Mesenteric fat pad (tissue), 1 donor: ENCODE results near the gene SNX30. TPM values are rescaled to one million over a fixed set of nuclear protein-coding genes. Genes with fewer than 3 reads are reported as not detected.
"Not testable (repeated sequence)": the region's sequence is repeated elsewhere in the genome, so short reads cannot be mapped to it uniquely, and the experiment has no call there.

Experiments used
- DNase-seq: peaks from one replicate; pipeline ENCODE4 v3.0.0-alpha.2; 2020; ENCODE audit warnings: low spot score
- long read RNA-seq: library from polyadenylated mRNA; unstranded; transcript quantifications from one replicate; pipeline ENCODE4 v2.0.0, GENCODE V29; 2020
- total RNA-seq: library from RNA; stranded (reverse); fragmentation: NEBNext Ultra II Directional; extraction: Animal tissue kit (Norgen Biotek cat#: 25700); gene quantifications from one replicate; pipeline ENCODE4 v1.2.1, GENCODE V29; 2021
- donor health status: DM: yes; HTN: yes; CAD: no.

The SNX30 gene, protein sequence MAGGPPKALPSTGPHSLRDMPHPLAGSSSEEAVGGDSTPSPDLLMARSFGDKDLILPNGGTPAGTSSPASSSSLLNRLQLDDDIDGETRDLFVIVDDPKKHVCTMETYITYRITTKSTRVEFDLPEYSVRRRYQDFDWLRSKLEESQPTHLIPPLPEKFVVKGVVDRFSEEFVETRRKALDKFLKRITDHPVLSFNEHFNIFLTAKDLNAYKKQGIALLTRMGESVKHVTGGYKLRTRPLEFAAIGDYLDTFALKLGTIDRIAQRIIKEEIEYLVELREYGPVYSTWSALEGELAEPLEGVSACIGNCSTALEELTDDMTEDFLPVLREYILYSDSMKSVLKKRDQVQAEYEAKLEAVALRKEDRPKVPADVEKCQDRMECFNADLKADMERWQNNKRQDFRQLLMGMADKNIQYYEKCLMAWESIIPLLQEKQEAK
- total RNA-seq = 13.9 TPM
- long read RNA-seq, partial matches to known transcripts = 1 of 13 reads
- long read RNA-seq, other reads (novel, unspliced or antisense) = 12 of 13 reads

DNA sequence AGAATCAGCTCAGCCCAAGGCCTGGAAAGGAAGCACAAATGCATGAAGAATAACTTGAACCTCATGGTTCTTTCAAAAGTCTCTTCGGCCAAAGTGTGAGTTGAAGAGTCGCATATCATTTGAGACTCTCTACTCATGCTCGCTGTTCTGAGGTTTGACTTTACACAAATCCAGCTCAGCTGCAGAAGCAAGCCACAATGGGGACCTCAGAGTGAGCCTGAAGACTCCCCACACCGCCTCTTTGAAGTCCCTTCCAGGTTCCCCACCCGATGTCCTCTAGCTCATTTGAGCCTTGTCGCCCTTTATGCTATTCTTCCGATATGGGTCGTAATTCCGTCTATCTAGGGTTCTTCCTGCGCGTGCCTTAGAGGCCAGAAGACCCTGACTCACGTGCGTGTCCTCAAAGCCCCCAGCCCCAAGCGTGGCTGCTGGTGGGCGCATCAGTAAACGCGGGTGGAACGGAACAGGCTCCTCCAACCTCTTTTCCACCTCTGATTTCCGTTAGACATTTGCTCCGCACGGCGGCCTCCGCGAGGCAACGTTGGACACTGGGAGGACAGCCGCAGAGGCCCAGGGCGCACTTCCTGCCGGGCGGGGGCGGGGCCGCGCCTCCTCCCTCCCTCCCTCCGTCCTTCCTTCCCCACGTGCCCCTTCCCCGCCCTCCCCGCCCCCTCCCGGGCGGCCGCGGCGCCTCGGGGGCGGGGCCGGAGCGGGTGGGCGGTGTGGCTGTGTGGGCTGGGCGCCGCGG, at the start of gene SNX30:
SNX30 (plus strand) TSS at position 745 of the 748 bp plus-strand sequence. CDS start 242 bp downstream, outside the sequence.
- peak; percentile 97 for DNase-seq

- DNase-seq = no peak
Observed at GRCh38 chr9:112703304-112703703, 47.3 kb upstream of the SNX30 start.

DNA sequence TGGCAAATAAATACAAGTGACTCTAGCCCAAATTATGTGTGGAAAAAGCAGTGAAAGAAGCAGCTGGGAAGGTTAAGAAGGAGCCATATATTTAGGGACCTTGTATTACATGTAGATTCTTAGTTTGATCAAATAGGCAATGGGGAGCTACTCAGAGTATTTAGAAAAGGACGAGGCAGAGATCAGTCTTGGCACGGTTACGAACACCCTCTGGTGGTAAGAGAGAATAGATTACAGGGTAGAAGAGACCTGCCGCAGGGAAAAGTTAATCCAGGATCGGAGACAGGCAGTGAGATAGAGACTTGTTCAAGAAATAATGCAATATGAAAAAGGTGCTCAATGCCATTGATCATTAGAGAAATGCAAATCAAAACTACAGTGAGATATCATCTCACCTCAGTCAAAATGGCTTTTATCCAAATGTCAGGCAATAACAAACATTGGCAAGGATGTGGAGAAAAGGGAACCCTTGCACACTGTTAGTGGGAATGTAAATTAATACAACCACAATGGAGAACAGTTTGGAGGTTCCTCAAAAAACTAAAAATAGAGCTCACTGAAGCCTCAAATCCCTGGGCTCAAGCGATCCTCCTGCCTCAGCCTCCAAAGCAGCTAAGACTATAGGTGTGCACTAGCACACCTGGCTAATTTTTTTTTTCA, 44.7 kb upstream of the SNX30 start:
- no peak for DNase-seq

DNA sequence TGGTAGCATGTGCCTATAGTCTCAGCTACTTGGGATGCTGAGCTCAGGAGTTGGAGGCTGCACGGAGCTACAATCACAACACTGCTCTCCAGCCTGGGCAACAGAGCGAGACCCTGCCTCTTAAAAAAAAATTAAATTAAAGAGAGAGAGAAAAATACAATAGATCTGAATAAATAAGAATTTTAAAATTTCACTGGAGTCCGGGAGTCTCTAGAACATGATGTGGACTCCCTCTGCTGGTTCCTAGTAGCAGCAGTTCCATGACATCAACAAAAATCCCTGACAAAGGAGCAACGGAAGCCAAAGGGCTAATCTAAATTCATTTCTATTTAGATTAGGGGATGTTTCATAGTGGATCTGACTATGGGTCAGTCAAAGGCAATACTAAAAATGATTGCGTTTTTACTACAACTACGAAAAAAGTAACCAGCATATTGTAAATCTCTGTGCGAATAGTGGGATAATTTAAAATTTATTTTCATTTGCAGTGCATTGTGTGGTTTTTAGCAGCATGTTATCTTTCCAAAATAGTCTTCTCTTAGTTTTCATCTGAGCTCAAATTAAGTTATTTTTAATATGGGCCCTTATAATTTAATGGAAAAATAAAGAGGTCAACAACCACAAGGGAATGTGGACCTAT, 39.4 kb upstream of the SNX30 start:
- no peak for DNase-seq

- no peak for DNase-seq
Observed at GRCh38 chr9:112712678-112713077, 37.9 kb upstream of the SNX30 start.

- DNase-seq = peak; percentile 99
Observed at GRCh38 chr9:112717661-112718331, 32.8 kb upstream of the SNX30 start, which contains the start of gene INIP. TSS of gene INIP (minus strand) at chr9:112718117. CDS start at chr9:112716485, 1,632 bp downstream.

DNA sequence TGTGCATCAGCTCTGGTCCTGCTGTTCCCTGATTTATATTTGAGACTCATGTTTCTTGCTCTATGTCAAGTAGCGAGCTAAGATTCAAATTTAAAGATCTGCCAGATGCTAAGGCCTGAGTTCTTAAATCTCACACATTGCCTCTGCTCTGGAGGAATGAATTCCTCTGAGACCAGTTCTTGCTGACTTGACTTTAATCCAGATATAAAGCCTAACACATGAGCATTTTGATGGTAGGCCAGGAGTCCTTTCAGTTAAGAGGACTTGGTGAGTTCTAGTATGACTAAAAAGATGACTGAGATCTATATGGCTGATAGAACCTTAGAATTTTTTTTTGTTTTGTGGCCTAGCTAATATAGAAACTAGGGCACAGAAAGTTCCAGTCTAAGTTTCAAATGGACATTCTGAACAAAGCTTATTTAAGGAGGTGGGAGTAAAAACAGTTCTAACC, 31.3 kb upstream of the SNX30 start:
- no peak for DNase-seq

- DNase-seq = no peak
Observed at GRCh38 chr9:112719696-112720095, 30.9 kb upstream of the SNX30 start.

- no peak for DNase-seq
Observed at GRCh38 chr9:112720113-112720780, 30.3 kb upstream of the SNX30 start.

DNA sequence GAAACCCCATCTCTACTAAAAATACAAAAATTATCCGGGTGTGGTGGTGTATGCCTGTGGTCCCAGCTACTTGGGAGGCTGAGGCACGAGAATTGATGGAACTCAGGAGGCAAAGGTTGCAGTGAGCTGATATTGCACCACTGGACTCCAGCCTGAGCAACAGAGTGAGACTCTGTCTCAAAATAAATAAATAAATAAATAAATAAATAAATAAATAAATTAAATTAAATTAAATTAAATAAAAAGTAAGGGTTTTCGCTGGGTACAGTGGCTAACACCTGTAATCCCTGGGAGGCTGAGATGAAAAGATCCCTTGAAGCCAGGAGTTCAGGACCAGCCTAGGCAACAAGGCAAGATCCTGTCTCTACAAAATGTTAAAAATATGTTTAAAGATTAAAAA, 27.8 kb upstream of the SNX30 start:
- not testable (repeated sequence) for DNase-seq

DNA sequence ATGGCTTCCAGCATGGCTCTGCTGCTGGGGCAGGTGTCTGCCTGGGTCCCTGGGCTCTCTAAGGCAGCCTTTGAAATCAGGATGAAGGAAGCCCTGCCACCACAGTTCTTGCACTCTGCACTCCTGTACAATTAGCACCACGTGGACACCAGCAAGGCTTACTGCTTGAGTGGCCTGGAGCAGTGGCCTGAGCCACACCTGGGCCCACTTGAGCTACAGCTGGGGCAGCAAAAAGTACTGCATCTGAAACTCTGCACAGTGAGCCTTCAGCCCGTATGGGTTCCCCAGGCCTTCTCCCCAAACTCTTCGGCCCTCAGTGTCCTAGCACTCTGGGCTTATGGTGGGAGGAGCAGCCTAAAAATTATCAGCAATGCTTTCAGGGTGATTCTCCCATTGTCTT, 24.6 kb upstream of the SNX30 start:
- no peak for DNase-seq

DNA sequence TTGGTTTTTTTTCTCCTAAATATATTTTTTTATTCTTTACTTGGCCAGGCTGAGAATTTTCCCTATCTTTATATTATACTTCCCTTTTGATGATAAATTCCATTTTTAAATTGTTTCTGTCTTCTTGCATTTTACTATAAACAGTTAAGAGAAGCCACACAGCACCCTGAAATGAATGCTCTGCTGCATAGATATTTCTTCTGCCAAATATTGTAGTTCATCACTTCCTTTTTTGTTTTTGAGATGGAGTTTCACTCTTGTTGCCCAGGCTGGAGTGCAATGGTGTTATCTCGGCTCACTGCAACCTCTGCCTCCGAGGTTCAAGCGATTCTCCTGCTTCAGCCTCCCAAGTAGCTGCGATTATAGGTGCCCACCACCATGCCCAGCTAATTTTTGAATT, 24.1 kb upstream of the SNX30 start:
- no peak for DNase-seq

GRCh38 chr9:112728401-112728800, 22.2 kb upstream of the SNX30 start:
- no peak for DNase-seq

- DNase-seq = no peak
Observed at GRCh38 chr9:112731971-112732370, 18.6 kb upstream of the SNX30 start.

GRCh38 chr9:112734892-112735291, 15.7 kb upstream of the SNX30 start:
- DNase-seq = no peak

- no peak for DNase-seq
Observed at GRCh38 chr9:112743216-112743836, 7.2 kb upstream of the SNX30 start.

GRCh38 chr9:112744177-112744576, 6.4 kb upstream of the SNX30 start:
- no peak for DNase-seq

DNA sequence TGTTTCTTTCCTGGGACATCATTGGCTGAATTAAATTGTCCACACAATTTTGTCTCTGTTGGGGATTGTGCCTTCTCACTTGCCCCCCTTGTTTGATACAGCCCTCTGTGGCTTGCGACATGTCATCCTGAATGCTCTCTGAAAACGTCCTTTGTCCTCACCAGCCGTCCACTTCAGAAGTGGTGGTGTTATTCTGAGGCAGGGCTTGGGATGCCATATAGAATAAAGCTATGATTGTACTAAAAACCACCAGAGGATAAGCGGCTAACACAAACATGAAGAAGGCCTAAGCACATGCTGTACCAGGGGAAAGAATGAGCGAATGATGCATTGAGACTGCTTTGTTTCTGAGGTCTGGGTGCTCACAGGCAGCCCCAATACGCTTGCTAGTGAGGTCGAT, 3.5 kb upstream of the SNX30 start:
- DNase-seq = no peak

GRCh38 chr9:112750764-112751055, 150 bp downstream of the SNX30 start:
- DNase-seq = no peak
